CD8-positive, alpha-beta memory T cell (primary cell): ENCODE results near the gene KRT35. TPM values are rescaled to one million over a fixed set of nuclear protein-coding genes. Genes with fewer than 3 reads are reported as not detected.

Experiments used
- CTCF ChIA-PET: fragments of 350-600 bp; sonication (Branson Sonifier 250); formaldehyde crosslinking; loops from one replicate; lab custom pipeline; 2021; ENCODE audit warnings: antibody characterized with exemption; lab: Charles Lee
- POLR2A ChIA-PET: fragments of 350-600 bp; sonication (Branson Sonifier 250); formaldehyde crosslinking; loops from one replicate; lab custom pipeline; 2021; ENCODE audit warnings: antibody characterized with exemption; lab: Charles Lee
- DNase-seq, 5 donors: peaks; one replicate each; pipeline versions ENCODE4 v3.0.0 to v3.0.0-alpha.2; 2020 to 2022; ENCODE audit warnings: mixed read lengths in 1 of 5
- H3K27ac ChIP-seq: one replicate; pipeline ENCODE4 v1.7.0; 2013; ENCODE audit warnings: low read depth, mild to moderate bottlenecking, low read length, moderate library complexity
- H3K27me3 ChIP-seq: 2 replicates; pipeline ENCODE4 v1.7.0; 2013; ENCODE audit warnings: low read length, mild to moderate bottlenecking; ENCODE audit not compliant: insufficient read depth, poor library complexity, severe bottlenecking
- H3K36me3 ChIP-seq: 2 replicates; pipeline ENCODE4 v1.7.0; 2013; ENCODE audit warnings: mild to moderate bottlenecking, low read length, moderate library complexity; ENCODE audit not compliant: insufficient read depth
- H3K4me1 ChIP-seq: 2 replicates; pipeline ENCODE4 v1.7.0; 2013; ENCODE audit warnings: mild to moderate bottlenecking, low read length, moderate library complexity; ENCODE audit not compliant: insufficient read depth
- H3K4me3 ChIP-seq: 2 replicates; pipeline ENCODE4 v1.7.0; 2013; ENCODE audit warnings: mild to moderate bottlenecking, low read length
- H3K9me3 ChIP-seq: 2 replicates; pipeline ENCODE4 v1.7.0; 2013; ENCODE audit warnings: mild to moderate bottlenecking, low read length
- H3K27ac Mint-ChIP-seq, 8 donors: one replicate each; pipeline ENCODE4 v1.8.0; 2020 to 2021; ENCODE audit warnings: mixed read lengths in 8 of 8, mild to moderate bottlenecking in 6 of 8, inconsistent platforms in 3 of 8, moderate library complexity in 3 of 8
- H3K27me3 Mint-ChIP-seq, 2 donors: one replicate each; pipeline ENCODE4 v1.8.0; 2020 to 2021; ENCODE audit warnings: mixed read lengths in 2 of 2, mild to moderate bottlenecking in 1 of 2, moderate library complexity in 1 of 2
- H3K36me3 Mint-ChIP-seq, 3 donors: one replicate each; pipeline ENCODE4 v1.8.0; 2020 to 2021; ENCODE audit warnings: mixed read lengths in 3 of 3, inconsistent platforms in 1 of 3, mild to moderate bottlenecking in 1 of 3
- H3K4me1 Mint-ChIP-seq, 3 donors: one replicate each; pipeline ENCODE4 v1.8.0; 2020 to 2021; ENCODE audit warnings: mixed read lengths in 3 of 3, inconsistent platforms in 1 of 3, mild to moderate bottlenecking in 1 of 3
- H3K4me3 Mint-ChIP-seq, 7 donors: one replicate each; pipeline ENCODE4 v1.8.0; 2020 to 2021; ENCODE audit warnings: mixed read lengths in 7 of 7, mild to moderate bottlenecking in 6 of 7, moderate library complexity in 4 of 7, inconsistent platforms in 2 of 7
- H3K9me3 Mint-ChIP-seq, 5 donors: one replicate each; pipeline ENCODE4 v1.8.0; 2020 to 2022; ENCODE audit warnings: mixed read lengths in 5 of 5, mild to moderate bottlenecking in 3 of 5, moderate library complexity in 2 of 5, inconsistent platforms in 1 of 5
- polyA plus RNA-seq: library from polyadenylated mRNA; unstranded; fragments of 300-500 nt; fragmentation: Illumina TruSeq; gene quantifications from one replicate; pipeline ENCODE4 v1.2.3, GENCODE V29; 2021
- total RNA-seq, 2 experiments: library from RNA; stranded (reverse); gene quantifications; one replicate each; pipeline ENCODE4 v1.2.3, GENCODE V29; 2021

Gene KRT35
- total and polyA plus RNA-seq, 3 experiments from 2014 or later: not detected

GRCh38 chr17:41429667-41430066 lies 51.3 kb downstream of the KRT35 start:
- ChIA-PET CTCF (no interaction called here), POLR2A (no interaction called here)
- H3K4me3 Mint-ChIP-seq: no peak overlapping the region
- Histone ChIP-seq H3K4me1 (no peaks in the 10 kb centered on the region), H3K9me3 (no peaks in the 10 kb centered on the region), H3K4me3 (no peak overlapping the region), H3K27me3 (no peaks in the 10 kb centered on the region), H3K36me3 (no peaks in the 10 kb centered on the region), H3K27ac (no peak overlapping the region)
- H3K27ac Mint-ChIP-seq: no peak overlapping the region
- no peaks in the 10 kb centered on the region for H3K9me3 Mint-ChIP-seq
- DNase-seq: no peak
- H3K4me1 Mint-ChIP-seq: peaks cover 0 to 2% (median 0%) of the 10 kb centered on the region in 3 donors
- H3K27me3 Mint-ChIP-seq: peaks cover 5 to 25% of the 10 kb centered on the region in 2 donors
- no peaks in the 10 kb centered on the region for H3K36me3 Mint-ChIP-seq

GRCh38 chr17:41428591-41429291 lies 52.2 kb downstream of the KRT35 start:
- Histone ChIP-seq H3K4me1 (no peaks in the 10 kb centered on the region), H3K9me3 (no peaks in the 10 kb centered on the region), H3K36me3 (no peaks in the 10 kb centered on the region), H3K4me3 (no peak overlapping the region), H3K27ac (no peak overlapping the region), H3K27me3 (no peaks in the 10 kb centered on the region)
- Mint-ChIP-seq H3K27ac (no peak overlapping the region), H3K4me1 (no peaks in the 10 kb centered on the region), H3K4me3 (no peak overlapping the region), H3K9me3 (no peaks in the 10 kb centered on the region), H3K27me3 (peaks cover 5 to 25% of the 10 kb centered on the region in 2 donors), H3K36me3 (no peaks in the 10 kb centered on the region)
- ChIA-PET POLR2A (interaction anchor here (0.7 kb wide), 1 partner anchor 385 kb away, joined by 3 read pairs; no protein-coding TSS in a partner anchor), CTCF (no interaction called here)
- DNase-seq: no peak

Other genes with a start within 250 kb of the KRT35 start
- gene KRTAP9-3, start 248.7 kb downstream of the KRT35 start, total RNA-seq: not detected
- gene KRTAP9-3, start 248.7 kb downstream of the KRT35 start, polyA plus RNA-seq: not detected
- not detected for gene KRTAP9-8, start 243.2 kb downstream of the KRT35 start, total RNA-seq
- not detected for gene KRTAP9-8, start 243.2 kb downstream of the KRT35 start, polyA plus RNA-seq
- gene KRTAP9-4, start 231.5 kb downstream of the KRT35 start, total RNA-seq: not detected
- gene KRTAP9-4, start 231.5 kb downstream of the KRT35 start, polyA plus RNA-seq: not detected
- not detected for gene KRTAP9-9, start 225.8 kb downstream of the KRT35 start, total RNA-seq
- not detected for gene KRTAP9-9, start 225.8 kb downstream of the KRT35 start, polyA plus RNA-seq
- not detected for gene KRTAP9-6, start 215.8 kb downstream of the KRT35 start, total RNA-seq
- not detected for gene KRTAP9-6, start 215.8 kb downstream of the KRT35 start, polyA plus RNA-seq
- gene KRTAP9-7, start 205.5 kb downstream of the KRT35 start, total RNA-seq: not detected
- not detected for gene KRTAP9-7, start 205.5 kb downstream of the KRT35 start, polyA plus RNA-seq
- gene KRTAP29-1, start 178.3 kb downstream of the KRT35 start, total RNA-seq: not detected
- 0.22 TPM for gene KRTAP29-1, start 178.3 kb downstream of the KRT35 start, polyA plus RNA-seq
- not detected for gene KRTAP16-1, start 171.8 kb downstream of the KRT35 start, total RNA-seq
- 0.58 TPM for gene KRTAP16-1, start 171.8 kb downstream of the KRT35 start, polyA plus RNA-seq
- not detected for gene KRTAP17-1, start 165.4 kb downstream of the KRT35 start, total RNA-seq
- not detected for gene KRTAP17-1, start 165.4 kb downstream of the KRT35 start, polyA plus RNA-seq
- gene KRT33A, start 130.3 kb downstream of the KRT35 start, total RNA-seq: not detected
- not detected for gene KRT33A, start 130.3 kb downstream of the KRT35 start, polyA plus RNA-seq
- not detected for gene KRT33B, start 111.3 kb downstream of the KRT35 start, total RNA-seq
- not detected for gene KRT33B, start 111.3 kb downstream of the KRT35 start, polyA plus RNA-seq
- not detected for gene KRT34, start 98.8 kb downstream of the KRT35 start, total RNA-seq
- gene KRT34, start 98.8 kb downstream of the KRT35 start, polyA plus RNA-seq: not detected
- not detected for gene KRT31, start 83.5 kb downstream of the KRT35 start, total RNA-seq
- gene KRT31, start 83.5 kb downstream of the KRT35 start, polyA plus RNA-seq: not detected
- not detected for gene KRT37, start 56.6 kb downstream of the KRT35 start, total RNA-seq
- gene KRT37, start 56.6 kb downstream of the KRT35 start, polyA plus RNA-seq: not detected
- gene KRT38, start 40.2 kb downstream of the KRT35 start, total RNA-seq: not detected
- gene KRT38, start 40.2 kb downstream of the KRT35 start, polyA plus RNA-seq: not detected
- not detected for gene KRT32, start 13.8 kb downstream of the KRT35 start, total RNA-seq
- gene KRT32, start 13.8 kb downstream of the KRT35 start, polyA plus RNA-seq: not detected
- not detected for gene KRT36, start 8.8 kb upstream of the KRT35 start, total RNA-seq
- gene KRT36, start 8.8 kb upstream of the KRT35 start, polyA plus RNA-seq: not detected
- gene KRT13, start 24.5 kb upstream of the KRT35 start, total RNA-seq: not detected
- not detected for gene KRT13, start 24.5 kb upstream of the KRT35 start, polyA plus RNA-seq
- gene KRT15, start 37.7 kb upstream of the KRT35 start, total RNA-seq: not detected
- gene KRT15, start 37.7 kb upstream of the KRT35 start, polyA plus RNA-seq: not detected
- not detected for gene KRT19, start 47.2 kb upstream of the KRT35 start, total RNA-seq
- gene KRT19, start 47.2 kb upstream of the KRT35 start, polyA plus RNA-seq: not detected
- gene KRT9, start 90.9 kb upstream of the KRT35 start, total RNA-seq: not detected
- not detected for gene KRT9, start 90.9 kb upstream of the KRT35 start, polyA plus RNA-seq
- not detected for gene KRT14, start 105.7 kb upstream of the KRT35 start, total RNA-seq
- gene KRT14, start 105.7 kb upstream of the KRT35 start, polyA plus RNA-seq: not detected
- gene KRT16, start 131.6 kb upstream of the KRT35 start, total RNA-seq: not detected
- gene KRT16, start 131.6 kb upstream of the KRT35 start, polyA plus RNA-seq: not detected
- under 1 TPM in 1 of 2 experiments, not detected in 1; 0.35 TPM for gene KRT17, start 143.4 kb upstream of the KRT35 start, total RNA-seq
- not detected for gene KRT17, start 143.4 kb upstream of the KRT35 start, polyA plus RNA-seq
- gene EIF1, start 207.7 kb upstream of the KRT35 start, total RNA-seq: 1,000 to 10,000 TPM; 1,446 to 1,504 TPM
- 1,526 TPM for gene EIF1, start 207.7 kb upstream of the KRT35 start, polyA plus RNA-seq
- not detected for gene GAST, start 231.2 kb upstream of the KRT35 start, total RNA-seq
- not detected for gene GAST, start 231.2 kb upstream of the KRT35 start, polyA plus RNA-seq